Measurements from ENCODE around the gene GARIN3. TPM values are rescaled to one million over a fixed set of nuclear protein-coding genes. Genes with fewer than 3 reads are reported as not detected.
"Not testable (repeated sequence)": the region's sequence is repeated elsewhere in the genome, so short reads cannot be mapped to it uniquely, and the experiment has no call there.

GARIN3 gene
- total RNA-seq, 1 donor from 2014 or later = not detected

DNA sequence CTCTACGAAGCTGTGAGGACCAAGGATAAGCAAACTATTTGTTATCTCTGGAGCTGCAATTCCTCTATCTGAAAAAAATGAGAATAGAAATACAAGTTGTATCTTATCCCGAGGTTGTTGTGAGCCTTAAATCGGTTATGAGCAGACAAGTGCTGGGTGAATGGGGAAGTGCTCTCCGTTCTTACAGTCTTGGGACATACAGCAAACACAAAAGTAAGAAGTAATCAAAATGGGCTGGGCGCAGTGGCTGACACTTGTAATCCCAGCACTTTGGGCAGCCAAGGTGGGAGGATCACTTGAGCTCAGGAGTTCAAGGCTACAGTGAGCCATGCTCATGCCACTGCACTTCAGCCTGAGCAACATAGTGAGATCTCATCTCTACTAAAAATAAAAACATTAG, 46.2 kb upstream of the GARIN3 start:
- no peaks in the 10 kb centered on the region for H3K36me3 ChIP-seq (ENCODE audit: control insufficient read depth, insufficient read depth, low read length)
- no peak for DNase-seq (ENCODE audit: low read depth)
- no peak for TF ChIP-seq CTCF (IDR thresholded peaks at IDR 0.05; ENCODE audit: insufficient read depth, low read length, poor library complexity, severe bottlenecking)
- H3K27me3 ChIP-seq (ENCODE audit: control insufficient read depth, insufficient read depth, low read length) = no peaks in the 10 kb centered on the region
- no peak overlapping the region for H3K4me3 ChIP-seq (ENCODE audit: low read depth, low read length)

GRCh38 chr5:157210652-157211051, 44.6 kb upstream of the GARIN3 start:
- not testable (repeated sequence) for H3K27me3 ChIP-seq (ENCODE audit: control insufficient read depth, insufficient read depth, low read length); H3K4me3 ChIP-seq (ENCODE audit: low read depth, low read length); H3K36me3 ChIP-seq (ENCODE audit: control insufficient read depth, insufficient read depth, low read length); DNase-seq (ENCODE audit: low read depth)

DNA sequence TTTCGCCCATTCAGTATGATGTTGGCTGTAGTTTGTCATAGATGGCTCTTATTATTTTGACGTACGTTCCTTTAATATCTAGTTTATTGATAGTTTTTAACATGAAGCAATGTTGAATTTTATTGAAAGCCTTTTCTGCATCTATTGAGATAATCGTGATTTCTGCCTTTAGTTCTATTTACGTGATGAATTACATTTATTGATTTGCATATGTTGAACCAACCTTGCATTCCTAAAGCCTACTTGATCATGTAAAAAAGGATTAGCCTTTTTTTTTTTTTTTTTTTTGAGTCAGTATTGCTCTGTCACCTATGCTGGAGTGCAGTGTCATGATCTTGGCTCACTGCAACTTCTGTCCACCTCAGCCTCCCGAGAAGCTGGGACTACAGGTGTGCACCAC, 39.6 kb upstream of the GARIN3 start:
- no peaks in the 10 kb centered on the region for H3K36me3 ChIP-seq (ENCODE audit: control insufficient read depth, insufficient read depth, low read length)
- H3K27me3 ChIP-seq (ENCODE audit: control insufficient read depth, insufficient read depth, low read length) = no peaks in the 10 kb centered on the region
- DNase-seq (ENCODE audit: low read depth) = no peak
- TF ChIP-seq CTCF (IDR thresholded peaks at IDR 0.05; ENCODE audit: insufficient read depth, low read length, poor library complexity, severe bottlenecking) = no peak
- H3K4me3 ChIP-seq (ENCODE audit: low read depth, low read length) = no peak overlapping the region

GRCh38 chr5:157204765-157205164, 38.7 kb upstream of the GARIN3 start:
- Histone ChIP-seq H3K4me3 (ENCODE audit: low read depth, low read length) (no peak overlapping the region), H3K27me3 (ENCODE audit: control insufficient read depth, insufficient read depth, low read length) (no peaks in the 10 kb centered on the region), H3K36me3 (ENCODE audit: control insufficient read depth, insufficient read depth, low read length) (no peaks in the 10 kb centered on the region)
- no peak for TF ChIP-seq CTCF (IDR thresholded peaks at IDR 0.05; ENCODE audit: insufficient read depth, low read length, poor library complexity, severe bottlenecking)
- no peak for DNase-seq (ENCODE audit: low read depth)

- no peaks in the 10 kb centered on the region for H3K27me3 ChIP-seq (ENCODE audit: control insufficient read depth, insufficient read depth, low read length)
Observed at GRCh38 chr5:157203417-157203816, 37.4 kb upstream of the GARIN3 start.

DNA sequence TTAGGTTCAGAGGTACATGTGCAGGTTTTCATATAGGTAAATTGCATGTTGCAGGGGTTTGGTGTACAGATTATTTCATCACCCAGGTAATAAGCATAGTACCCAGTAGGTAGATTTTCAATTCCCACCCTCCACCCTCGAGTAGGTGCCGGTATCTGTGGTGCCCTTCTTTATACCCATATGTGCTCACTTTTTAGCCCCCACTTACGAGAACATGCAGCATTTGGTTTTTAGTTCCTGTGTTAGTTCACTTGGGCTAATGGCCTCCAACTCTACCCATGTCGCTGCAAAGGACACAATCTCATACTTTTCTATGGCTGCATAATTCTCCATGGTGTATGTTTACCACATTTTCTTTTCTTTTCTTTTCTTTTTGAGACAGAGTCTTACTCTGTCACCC, 35.8 kb upstream of the GARIN3 start:
- no peak for DNase-seq (ENCODE audit: low read depth)
- Histone ChIP-seq H3K4me3 (ENCODE audit: low read depth, low read length) (no peak overlapping the region), H3K27me3 (ENCODE audit: control insufficient read depth, insufficient read depth, low read length) (no peaks in the 10 kb centered on the region), H3K36me3 (ENCODE audit: control insufficient read depth, insufficient read depth, low read length) (no peaks in the 10 kb centered on the region)
- TF ChIP-seq CTCF (IDR thresholded peaks at IDR 0.05; ENCODE audit: insufficient read depth, low read length, poor library complexity, severe bottlenecking) = no peak

More at GRCh38 chr5:157203417-157203816, 37.4 kb upstream of the GARIN3 start:
- Histone ChIP-seq H3K36me3 (ENCODE audit: control insufficient read depth, insufficient read depth, low read length) (no peaks in the 10 kb centered on the region), H3K4me3 (ENCODE audit: low read depth, low read length) (no peak overlapping the region)
- no peak for DNase-seq (ENCODE audit: low read depth)
- TF ChIP-seq CTCF (IDR thresholded peaks at IDR 0.05; ENCODE audit: insufficient read depth, low read length, poor library complexity, severe bottlenecking) = no peak

Data from kidney epithelial cell (primary cell).